GM20000 (cell line): Measurements from ENCODE around the gene PTGDR2.

ENCODE experiments used
- DNase-seq: peaks from one replicate; pipeline ENCODE4 v3.0.0; 2012; ENCODE audit warnings: low spot score
- CTCF ChIP-seq: IDR thresholded peaks from 2 replicates; pipeline ENCODE4 v1.5.1; 2012; ENCODE audit warnings: mild to moderate bottlenecking, control low read depth; ENCODE audit errors: extremely low read depth, missing control alignments

The PTGDR2 gene

DNA sequence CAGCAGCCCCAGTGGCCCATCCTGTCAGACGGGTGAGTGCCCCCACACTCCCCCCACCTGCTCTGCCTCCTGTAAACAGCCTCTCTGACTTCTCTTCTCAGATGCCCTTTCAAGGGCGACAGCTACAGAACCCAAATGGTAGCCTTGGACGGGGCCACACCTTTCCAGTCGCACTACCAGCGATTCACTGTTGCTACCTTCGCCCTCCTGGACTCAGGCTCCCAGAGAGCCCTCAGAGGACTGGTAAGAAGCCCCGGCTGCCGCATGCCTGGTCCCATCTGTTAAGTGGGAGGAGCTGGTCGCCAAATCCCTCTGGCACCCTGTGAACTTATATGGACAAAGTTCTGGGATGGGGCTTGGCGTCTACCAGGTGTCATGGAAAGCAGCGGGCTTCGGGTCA is 17.8 kb upstream of the PTGDR2 start:
- no peak for TF ChIP-seq CTCF
- DNase-seq: no peak

DNA sequence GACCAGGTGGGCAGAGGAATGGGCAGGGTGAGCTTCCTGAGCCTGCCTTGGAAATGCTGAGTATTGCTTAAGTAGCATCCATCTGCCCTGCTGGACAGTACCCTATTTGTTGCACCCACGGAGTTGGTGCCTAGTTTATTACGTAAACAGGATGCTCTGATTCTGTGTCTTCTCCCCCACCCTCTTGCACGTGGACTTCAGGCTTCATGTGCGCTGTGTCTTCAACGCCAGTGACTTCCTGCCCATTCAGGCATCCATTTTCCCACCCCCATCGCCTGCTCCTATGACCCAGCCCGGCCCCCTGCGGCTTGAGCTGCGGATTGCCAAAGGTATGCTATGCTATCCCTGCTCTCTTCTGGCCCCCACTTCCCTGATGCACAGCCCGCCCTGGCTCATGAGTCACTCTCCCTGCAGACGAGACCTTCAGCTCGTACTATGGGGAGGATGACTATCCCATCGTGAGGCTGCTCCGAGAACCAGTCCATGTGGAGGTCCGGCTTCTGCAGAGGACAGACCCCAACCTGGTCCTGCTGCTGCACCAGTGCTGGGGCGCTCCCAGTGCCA is 17.3 kb upstream of the PTGDR2 start:
- no peak for DNase-seq
- no peak for TF ChIP-seq CTCF

DNA sequence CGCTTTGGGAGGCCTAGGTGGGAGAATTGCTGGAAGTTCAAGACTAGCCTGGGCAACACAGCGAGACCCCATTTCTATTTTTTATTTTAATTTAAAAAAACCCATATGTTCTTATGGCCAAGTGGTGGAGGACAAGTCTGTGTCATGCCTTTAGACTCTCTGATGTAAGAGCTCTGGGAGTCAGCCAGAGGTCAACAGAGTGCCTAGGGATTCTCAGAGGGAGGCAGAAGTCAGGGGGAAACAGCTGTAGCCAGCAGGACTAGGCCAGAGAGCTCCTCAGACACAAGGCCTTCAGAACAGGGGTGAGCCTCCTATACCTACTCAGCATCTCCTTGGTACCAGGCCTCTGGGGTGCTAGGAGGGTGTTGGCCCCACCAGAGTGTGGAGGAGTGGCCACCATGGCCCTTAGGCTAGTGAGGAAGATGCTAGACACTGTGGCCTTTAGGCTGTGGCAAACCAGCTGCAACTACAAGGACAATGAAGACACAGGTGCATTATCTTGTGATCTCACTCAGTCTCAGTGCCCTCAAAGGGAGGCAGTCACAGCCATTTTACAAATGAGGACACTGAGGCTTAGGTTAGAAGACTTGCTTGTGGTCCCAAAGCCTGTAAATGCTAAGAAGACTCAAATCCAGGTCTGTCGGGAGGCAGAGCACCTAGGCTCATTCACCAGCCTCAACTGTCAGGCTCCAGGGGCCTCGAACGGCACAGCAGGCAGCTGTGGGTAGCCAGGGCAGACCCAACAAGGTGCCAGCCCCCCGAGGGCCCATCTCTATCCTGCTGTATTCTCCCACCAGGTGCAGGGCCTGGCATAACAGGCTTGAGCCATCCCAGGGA is 16.6 kb upstream of the PTGDR2 start:
- no peak for DNase-seq
- TF ChIP-seq CTCF: no peak

DNA sequence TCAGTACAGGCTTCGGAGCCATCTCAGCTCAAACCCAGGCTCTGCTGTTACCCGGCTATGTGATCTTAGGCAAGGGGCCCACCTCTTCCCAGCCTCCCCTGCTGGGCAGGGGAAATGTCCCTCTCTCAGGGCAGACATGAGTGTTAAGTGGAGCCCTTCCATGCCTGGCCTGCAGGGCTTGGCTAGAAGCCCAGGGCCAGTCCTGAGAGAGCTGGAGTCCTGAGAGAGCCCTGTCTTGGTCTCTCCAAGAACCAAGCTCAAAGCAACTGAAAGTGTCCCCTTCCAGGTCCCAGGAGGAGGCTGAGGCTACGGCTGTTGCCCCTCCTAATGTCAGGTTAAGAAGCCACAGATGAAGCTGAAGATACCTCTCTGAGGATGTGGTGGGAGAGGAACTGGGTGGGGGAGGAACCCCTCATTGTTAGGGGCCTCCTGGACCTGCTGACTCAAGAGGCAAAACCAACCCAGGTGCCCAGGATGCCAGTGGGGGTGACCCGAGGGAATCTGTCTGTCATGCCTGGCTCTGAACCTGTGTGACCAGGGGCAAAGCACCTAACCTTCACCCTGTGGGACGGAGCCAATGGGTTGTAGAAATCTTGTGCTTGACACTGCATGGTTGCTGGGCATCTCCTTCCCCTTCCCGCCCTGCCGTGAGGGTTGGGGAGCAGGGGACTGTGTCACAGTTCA is 15.8 kb upstream of the PTGDR2 start:
- no peak for DNase-seq
- no peak for TF ChIP-seq CTCF

- TF ChIP-seq CTCF: no peak
- no peak for DNase-seq
Measured at GRCh38 chr11:60870733-60871377, 15.1 kb upstream of the PTGDR2 start.

- DNase-seq: no peak
- no peak for TF ChIP-seq CTCF
Measured at GRCh38 chr11:60870276-60870675, 14.5 kb upstream of the PTGDR2 start.

DNA sequence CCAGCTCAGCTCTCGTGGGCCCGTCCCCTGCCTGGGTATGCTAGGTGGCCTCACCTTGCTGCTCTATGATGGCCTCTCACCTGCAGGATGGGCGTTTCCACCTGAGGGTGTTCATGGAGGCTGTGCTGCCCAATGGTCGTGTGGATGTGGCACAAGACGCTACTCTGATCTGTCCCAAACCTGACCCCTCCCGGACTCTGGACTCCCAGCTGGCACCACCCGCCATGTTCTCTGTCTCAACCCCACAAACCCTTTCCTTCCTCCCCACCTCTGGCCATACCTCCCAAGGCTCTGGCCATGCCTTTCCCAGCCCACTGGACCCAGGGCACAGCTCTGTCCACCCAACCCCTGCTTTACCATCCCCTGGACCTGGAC is 13.7 kb upstream of the PTGDR2 start:
- no peak for DNase-seq
- no peak for TF ChIP-seq CTCF
